ENCODE results near the gene PDE7B.
A peak's percentile ranks its signal among the peaks of the same experiment; 100 is the strongest.

The PDE7B gene

GRCh38 chr6:135895231-135895911 lies 43.9 kb downstream of the PDE7B start:
- no peak overlapping the region for H3K4me3 ChIP-seq
- TF ChIP-seq CTCF (IDR thresholded peaks at IDR 0.05), result no peak
- DNase-seq (ENCODE audit: low spot score), result no peak
- no peak overlapping the region for H3K27ac ChIP-seq

- no peak for TF ChIP-seq CTCF (IDR thresholded peaks at IDR 0.05)
- no peak for DNase-seq (ENCODE audit: low spot score)
- no peak overlapping the region for H3K27ac ChIP-seq
- H3K4me3 ChIP-seq, result no peak overlapping the region
Observed at GRCh38 chr6:135897087-135897486, 45.6 kb downstream of the PDE7B start.

GRCh38 chr6:135901774-135902524 lies 50.4 kb downstream of the PDE7B start:
- Histone ChIP-seq H3K4me3 (peak overlapping the region; percentile 56), H3K27ac (peak overlapping the region; percentile 57 to 81)
- no peak for TF ChIP-seq CTCF (IDR thresholded peaks at IDR 0.05)
- DNase-seq (ENCODE audit: low spot score), result no peak

GRCh38 chr6:135902756-135903331 lies 51.3 kb downstream of the PDE7B start:
- TF ChIP-seq CTCF (IDR thresholded peaks at IDR 0.05), result no peak
- Histone ChIP-seq H3K4me3 (peak overlapping the region; percentile 56), H3K27ac (peak overlapping the region; percentile 57 to 66)
- DNase-seq (ENCODE audit: low spot score), result no peak

GRCh38 chr6:135904666-135905065 lies 53.2 kb downstream of the PDE7B start:
- H3K4me3 ChIP-seq, result no peak overlapping the region
- no peak overlapping the region for H3K27ac ChIP-seq
- no peak for TF ChIP-seq CTCF (IDR thresholded peaks at IDR 0.05)
- no peak for DNase-seq (ENCODE audit: low spot score)

- H3K4me3 ChIP-seq, result no peak overlapping the region
- DNase-seq (ENCODE audit: low spot score), result no peak
- no peak for TF ChIP-seq CTCF (IDR thresholded peaks at IDR 0.05)
- H3K27ac ChIP-seq, result no peak overlapping the region
Observed at GRCh38 chr6:135905604-135906300, 54.3 kb downstream of the PDE7B start.
